ENCODE data around the gene GSAP.

GRCh38 chr7:77368974-77369373, 47.2 kb downstream of the GSAP start:
- no peak for TF ChIP-seq EZH2 (IDR thresholded peaks at IDR 0.05; ENCODE audit: borderline replicate concordance, insufficient read depth, low read length, poor library complexity, severe bottlenecking)
- TF ChIP-seq CTCF (IDR thresholded peaks at IDR 0.05; ENCODE audit: poor library complexity, severe bottlenecking), result no peak
- no peak for TF ChIP-seq POLR2AphosphoS5 (IDR thresholded peaks at IDR 0.05)
- TF ChIP-seq EP300 (conservative IDR thresholded peaks at IDR 0.05; ENCODE audit: poor library complexity, severe bottlenecking), result no peak
- TF ChIP-seq MXI1 (conservative IDR thresholded peaks at IDR 0.05; ENCODE audit: poor library complexity, severe bottlenecking), result no peak
- no peak for TF ChIP-seq REST (IDR thresholded peaks at IDR 0.05; ENCODE audit: borderline replicate concordance)
